SKM-1 treated with dmso at 0.1 percent for 144 hours (cell line): ENCODE data around the gene GRAMD1B.
"Not testable (repeated sequence)": the region's sequence is repeated elsewhere in the genome, so short reads cannot be mapped to it uniquely, and the experiment has no call there.

Source experiments
- DNase-seq: peaks from one replicate; lab custom pipeline; 2025; ENCODE audit not compliant: unreplicated experiment; lab: John Stamatoyannopoulos, UW

Gene GRAMD1B

GRCh38 chr11:123439616-123440015 lies 9.5 kb downstream of the GRAMD1B start:
- no peak for DNase-seq

- DNase-seq: no peak
These were observed 11.1 kb downstream of the GRAMD1B start for GRCh38 chr11:123441161-123441560.

GRCh38 chr11:123443851-123444623 lies 14.0 kb downstream of the GRAMD1B start:
- DNase-seq: no peak

- DNase-seq: no peak
These were observed 18.8 kb downstream of the GRAMD1B start for GRCh38 chr11:123448823-123449222.

GRCh38 chr11:123449436-123449835 lies 19.4 kb downstream of the GRAMD1B start:
- no peak for DNase-seq

- no peak for DNase-seq
These were observed 20.6 kb downstream of the GRAMD1B start for GRCh38 chr11:123450623-123451022.

GRCh38 chr11:123451183-123451781 lies 21.2 kb downstream of the GRAMD1B start:
- DNase-seq: no peak

GRCh38 chr11:123452794-123453193 lies 22.7 kb downstream of the GRAMD1B start:
- no peak for DNase-seq

- no peak for DNase-seq
These were observed 24.1 kb downstream of the GRAMD1B start for GRCh38 chr11:123454060-123454651.

- DNase-seq: no peak
These were observed 24.7 kb downstream of the GRAMD1B start for GRCh38 chr11:123454796-123455195.

- not testable (repeated sequence) for DNase-seq
These were observed 26.4 kb downstream of the GRAMD1B start for GRCh38 chr11:123456448-123456847.

GRCh38 chr11:123457187-123457770 lies 27.2 kb downstream of the GRAMD1B start:
- peak; percentile 52 for DNase-seq

- DNase-seq: no peak
These were observed 28.4 kb downstream of the GRAMD1B start for GRCh38 chr11:123458501-123458900.

- no peak for DNase-seq
These were observed 30.1 kb downstream of the GRAMD1B start for GRCh38 chr11:123460012-123460700.

- no peak for DNase-seq
These were observed 31.1 kb downstream of the GRAMD1B start for GRCh38 chr11:123461164-123461563.

- peak; percentile 69 for DNase-seq
These were observed 35.6 kb downstream of the GRAMD1B start for GRCh38 chr11:123465667-123466066.

- DNase-seq: not testable (repeated sequence)
These were observed 36.1 kb downstream of the GRAMD1B start for GRCh38 chr11:123466172-123466571.

GRCh38 chr11:123469089-123469488 lies 39.0 kb downstream of the GRAMD1B start:
- no peak for DNase-seq

- no peak for DNase-seq
These were observed 39.5 kb downstream of the GRAMD1B start for GRCh38 chr11:123469586-123469985.

GRCh38 chr11:123470842-123471241 lies 40.8 kb downstream of the GRAMD1B start:
- no peak for DNase-seq

GRCh38 chr11:123472236-123472935 lies 42.3 kb downstream of the GRAMD1B start:
- DNase-seq: no peak
